Measurements from ENCODE around the gene IL33.
"Not testable (repeated sequence)": the region's sequence is repeated elsewhere in the genome, so short reads cannot be mapped to it uniquely, and the experiment has no call there.

Gene IL33

GRCh38 chr9:6215562-6215961 is at the start of gene IL33:
IL33 (plus strand) TSS chr9:6215807; CDS start chr9:6241695, 25,888 bp downstream.
- DNase-seq (ENCODE audit: low spot score), result no peak

- DNase-seq (ENCODE audit: low spot score), result no peak
Observed at GRCh38 chr9:6171667-6172066, 43.9 kb upstream of the IL33 start.

GRCh38 chr9:6173914-6174313 is 41.7 kb upstream of the IL33 start:
- no peak for DNase-seq (ENCODE audit: low spot score)

- not testable (repeated sequence) for DNase-seq (ENCODE audit: low spot score)
Observed at GRCh38 chr9:6182549-6183226, 32.9 kb upstream of the IL33 start.

- no peak for DNase-seq (ENCODE audit: low spot score)
Observed at GRCh38 chr9:6183227-6183551, 32.4 kb upstream of the IL33 start.

- no peak for DNase-seq (ENCODE audit: low spot score)
Observed at GRCh38 chr9:6183627-6184026, 32.0 kb upstream of the IL33 start.

GRCh38 chr9:6184749-6185645 is 30.6 kb upstream of the IL33 start:
- DNase-seq (ENCODE audit: low spot score), result no peak

GRCh38 chr9:6186691-6187090 is 28.9 kb upstream of the IL33 start:
- no peak for DNase-seq (ENCODE audit: low spot score)

GRCh38 chr9:6187272-6187671 is 28.3 kb upstream of the IL33 start:
- no peak for DNase-seq (ENCODE audit: low spot score)

GRCh38 chr9:6188466-6188865 is 27.1 kb upstream of the IL33 start:
- no peak for DNase-seq (ENCODE audit: low spot score)

GRCh38 chr9:6188906-6189305 is 26.7 kb upstream of the IL33 start:
- no peak for DNase-seq (ENCODE audit: low spot score)

- DNase-seq (ENCODE audit: low spot score), result no peak
Observed at GRCh38 chr9:6194934-6195333, 20.7 kb upstream of the IL33 start.

- no peak for DNase-seq (ENCODE audit: low spot score)
Observed at GRCh38 chr9:6195714-6196360, 19.8 kb upstream of the IL33 start.

GRCh38 chr9:6197330-6197729 is 18.3 kb upstream of the IL33 start:
- DNase-seq (ENCODE audit: low spot score), result no peak

- no peak for DNase-seq (ENCODE audit: low spot score)
Observed at GRCh38 chr9:6198251-6198650, 17.4 kb upstream of the IL33 start.

GRCh38 chr9:6199596-6199995 is 16.0 kb upstream of the IL33 start:
- no peak for DNase-seq (ENCODE audit: low spot score)

- no peak for DNase-seq (ENCODE audit: low spot score)
Observed at GRCh38 chr9:6200761-6201160, 14.8 kb upstream of the IL33 start.

- no peak for DNase-seq (ENCODE audit: low spot score)
Observed at GRCh38 chr9:6209966-6210365, 5.6 kb upstream of the IL33 start.

- DNase-seq (ENCODE audit: low spot score), result no peak
Observed at GRCh38 chr9:6212722-6213375, 2.8 kb upstream of the IL33 start.

GRCh38 chr9:6214434-6214833 is 1.2 kb upstream of the IL33 start:
- DNase-seq (ENCODE audit: low spot score), result no peak

- no peak for DNase-seq (ENCODE audit: low spot score)
Observed at GRCh38 chr9:6214903-6215302, 704 bp upstream of the IL33 start.

GRCh38 chr9:6216002-6216401 is 395 bp downstream of the IL33 start:
- DNase-seq (ENCODE audit: low spot score), result no peak

- DNase-seq (ENCODE audit: low spot score), result no peak
Observed at GRCh38 chr9:6216951-6217350, 1.3 kb downstream of the IL33 start.

All from kidney capillary endothelial cell (primary cell).